A673 (cell line): ENCODE measurements around the gene SLF2. TPM values are rescaled to one million over a fixed set of nuclear protein-coding genes. Genes with fewer than 3 reads are reported as not detected.

ENCODE experiments used
- BruUV-seq: library from RNA; stranded (reverse); fragments of 400-500 nt; replicated peaks from 2 replicates; lab custom pipeline; 2021; lab: Mats Ljungman, UMichigan
- CTCF ChIA-PET: fragments of 300-600 bp; sonication (Branson Sonifier 250); formaldehyde crosslinking; loops from one replicate; lab custom pipeline; 2022; ENCODE audit warnings: antibody characterized with exemption; lab: Charles Lee
- POLR2A ChIA-PET: fragments of 300-600 bp; sonication (Branson Sonifier 250); formaldehyde crosslinking; loops from one replicate; lab custom pipeline; 2022; ENCODE audit warnings: antibody characterized with exemption; ENCODE audit not compliant: low non-redundant PET; lab: Charles Lee
- DNase-seq: peaks from one replicate; pipeline ENCODE4 v3.0.0-alpha.2; 2015; ENCODE audit warnings: low spot score
- H3K27ac ChIP-seq: fragments of 200-600 bp; sonication (generic); 2 replicates; pipeline ENCODE4 v1.5.1; 2016; ENCODE audit warnings: mixed run types, low read depth, mild to moderate bottlenecking, mixed read lengths, antibody characterized with exemption, low read length; ENCODE audit not compliant: poor library complexity, severe bottlenecking
- H3K27me3 ChIP-seq: fragments of 200-600 bp; sonication (generic); replicated peaks from 2 replicates; pipeline ENCODE4 v1.6.1; 2017; ENCODE audit warnings: mixed run types, low read depth, mild to moderate bottlenecking, mixed read lengths, antibody characterized with exemption, low read length; ENCODE audit not compliant: insufficient read depth, poor library complexity
- H3K36me3 ChIP-seq: fragments of 200-600 bp; sonication (generic); 2 replicates; pipeline ENCODE4 v1.6.1; 2016; ENCODE audit warnings: mixed run types, mild to moderate bottlenecking, mixed read lengths, antibody characterized with exemption, low read length; ENCODE audit not compliant: insufficient read depth, poor library complexity, severe bottlenecking
- H3K4me1 ChIP-seq: fragments of 200-600 bp; sonication (generic); 2 replicates; pipeline ENCODE4 v1.6.1; 2017; ENCODE audit warnings: mixed run types, mild to moderate bottlenecking, mixed read lengths, antibody characterized with exemption, low read length; ENCODE audit not compliant: insufficient read depth, poor library complexity, severe bottlenecking
- H3K4me3 ChIP-seq: fragments of 200-600 bp; sonication (generic); 2 replicates; pipeline ENCODE4 v1.5.1; 2016; ENCODE audit warnings: low read depth, mixed run types, mild to moderate bottlenecking, mixed read lengths, low read length; ENCODE audit not compliant: poor library complexity, severe bottlenecking
- H3K9me3 ChIP-seq: fragments of 200-600 bp; sonication (generic); 2 replicates; pipeline ENCODE4 v1.6.1; 2016; ENCODE audit warnings: mixed run types, low read depth, mild to moderate bottlenecking, mixed read lengths, antibody characterized with exemption, low read length; ENCODE audit not compliant: poor library complexity, severe bottlenecking
- CTCF ChIP-seq: fragments of 300-800, 200-600 bp; sonication (generic); conservative IDR thresholded peaks from 2 replicates; pipeline ENCODE4 v1.5.1; 2017; ENCODE audit warnings: low read depth, mild to moderate bottlenecking, antibody characterized with exemption, low read length, moderate library complexity, mixed read lengths
- EZH2 ChIP-seq: fragments of 200-600 bp; sonication (generic); IDR thresholded peaks from 2 replicates; pipeline ENCODE4 v1.6.1; 2017; ENCODE audit warnings: borderline replicate concordance, low read depth, mild to moderate bottlenecking, mixed read lengths, antibody characterized with exemption, low read length; ENCODE audit not compliant: poor library complexity, severe bottlenecking
- intact Hi-C: fragments of 100-400 bp; cut with micrococcal nuclease; formaldehyde crosslinking; loops from one replicate; pipeline ENCODE4 v1.10.0; 2022; ENCODE audit not compliant: unreplicated experiment
- total RNA-seq: library from RNA; stranded (reverse); gene quantifications from 2 replicates; pipeline ENCODE4 v1.2.3, GENCODE V29; 2021

SLF2 gene
- total RNA-seq, 1 experiment from 2014 or later: 39.4 TPM

GRCh38 chr10:100864978-100865377, 47.8 kb upstream of the SLF2 start:
- H3K27me3 ChIP-seq: peaks cover 21% of the 10 kb centered on the region
- intact Hi-C loops: no loop called here
- TF ChIP-seq EZH2 (no peak), CTCF (no peak)
- no peaks in the 10 kb centered on the region for H3K36me3 ChIP-seq
- H3K27ac ChIP-seq: no peak overlapping the region
- POLR2A ChIA-PET: no interaction called here
- no peak overlapping the region for H3K4me3 ChIP-seq
- H3K9me3 ChIP-seq: no peaks in the 10 kb centered on the region
- peaks cover 10% of the 10 kb centered on the region for H3K4me1 ChIP-seq
- CTCF ChIA-PET: no interaction called here
- BruUV-seq: no TSS peak
- no peak for DNase-seq

- TF ChIP-seq CTCF (no peak), EZH2 (no peak)
- BruUV-seq: no TSS peak
- Histone ChIP-seq H3K36me3 (no peaks in the 10 kb centered on the region), H3K4me1 (peaks cover 10% of the 10 kb centered on the region), H3K4me3 (peak overlapping the region; percentile 12), H3K27ac (no peak overlapping the region), H3K9me3 (no peaks in the 10 kb centered on the region), H3K27me3 (peaks cover 15% of the 10 kb centered on the region)
- ChIA-PET CTCF (interaction anchor here (0.7 to 1.2 kb wide), 2 partner anchors 12 to 23 kb away, joined by 3 read pairs; no protein-coding TSS in a partner anchor), POLR2A (no interaction called here)
- peak; percentile 16 for DNase-seq
- intact Hi-C loops: no loop called here
Measured at GRCh38 chr10:100866010-100866409, 46.8 kb upstream of the SLF2 start.

- peaks cover 10% of the 10 kb centered on the region for H3K4me1 ChIP-seq
- DNase-seq: peak; percentile 81
- peaks cover 9% of the 10 kb centered on the region for H3K27me3 ChIP-seq
- POLR2A ChIA-PET: no interaction called here
- TF ChIP-seq CTCF (no peak), EZH2 (no peak)
- CTCF ChIA-PET: interaction anchor here (0.5 to 1.2 kb wide), 3 partner anchors 12 to 564 kb away, joined by 3 read pairs; no protein-coding TSS in a partner anchor
- no TSS peak for BruUV-seq
- peak overlapping the region; percentile 12 for H3K4me3 ChIP-seq
- H3K9me3 ChIP-seq: no peaks in the 10 kb centered on the region
- intact Hi-C loops: no loop called here
- H3K27ac ChIP-seq: no peak overlapping the region
- no peaks in the 10 kb centered on the region for H3K36me3 ChIP-seq
Measured at GRCh38 chr10:100866575-100867098, 46.1 kb upstream of the SLF2 start.
